GM12873 (cell line): ENCODE measurements around the gene CTDP1.

Experiments
- TF ChIP-seq, protein P1 (sequence below): IDR thresholded peaks from 2 replicates; pipeline ENCODE4 v1.5.1; 2012; ENCODE audit warnings: low read depth, mild to moderate bottlenecking, moderate library complexity, low read length, control low read depth; ENCODE audit not compliant: insufficient read depth; ENCODE audit errors: missing control alignments

The CTDP1 gene, protein sequence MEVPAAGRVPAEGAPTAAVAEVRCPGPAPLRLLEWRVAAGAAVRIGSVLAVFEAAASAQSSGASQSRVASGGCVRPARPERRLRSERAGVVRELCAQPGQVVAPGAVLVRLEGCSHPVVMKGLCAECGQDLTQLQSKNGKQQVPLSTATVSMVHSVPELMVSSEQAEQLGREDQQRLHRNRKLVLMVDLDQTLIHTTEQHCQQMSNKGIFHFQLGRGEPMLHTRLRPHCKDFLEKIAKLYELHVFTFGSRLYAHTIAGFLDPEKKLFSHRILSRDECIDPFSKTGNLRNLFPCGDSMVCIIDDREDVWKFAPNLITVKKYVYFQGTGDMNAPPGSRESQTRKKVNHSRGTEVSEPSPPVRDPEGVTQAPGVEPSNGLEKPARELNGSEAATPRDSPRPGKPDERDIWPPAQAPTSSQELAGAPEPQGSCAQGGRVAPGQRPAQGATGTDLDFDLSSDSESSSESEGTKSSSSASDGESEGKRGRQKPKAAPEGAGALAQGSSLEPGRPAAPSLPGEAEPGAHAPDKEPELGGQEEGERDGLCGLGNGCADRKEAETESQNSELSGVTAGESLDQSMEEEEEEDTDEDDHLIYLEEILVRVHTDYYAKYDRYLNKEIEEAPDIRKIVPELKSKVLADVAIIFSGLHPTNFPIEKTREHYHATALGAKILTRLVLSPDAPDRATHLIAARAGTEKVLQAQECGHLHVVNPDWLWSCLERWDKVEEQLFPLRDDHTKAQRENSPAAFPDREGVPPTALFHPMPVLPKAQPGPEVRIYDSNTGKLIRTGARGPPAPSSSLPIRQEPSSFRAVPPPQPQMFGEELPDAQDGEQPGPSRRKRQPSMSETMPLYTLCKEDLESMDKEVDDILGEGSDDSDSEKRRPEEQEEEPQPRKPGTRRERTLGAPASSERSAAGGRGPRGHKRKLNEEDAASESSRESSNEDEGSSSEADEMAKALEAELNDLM

DNA sequence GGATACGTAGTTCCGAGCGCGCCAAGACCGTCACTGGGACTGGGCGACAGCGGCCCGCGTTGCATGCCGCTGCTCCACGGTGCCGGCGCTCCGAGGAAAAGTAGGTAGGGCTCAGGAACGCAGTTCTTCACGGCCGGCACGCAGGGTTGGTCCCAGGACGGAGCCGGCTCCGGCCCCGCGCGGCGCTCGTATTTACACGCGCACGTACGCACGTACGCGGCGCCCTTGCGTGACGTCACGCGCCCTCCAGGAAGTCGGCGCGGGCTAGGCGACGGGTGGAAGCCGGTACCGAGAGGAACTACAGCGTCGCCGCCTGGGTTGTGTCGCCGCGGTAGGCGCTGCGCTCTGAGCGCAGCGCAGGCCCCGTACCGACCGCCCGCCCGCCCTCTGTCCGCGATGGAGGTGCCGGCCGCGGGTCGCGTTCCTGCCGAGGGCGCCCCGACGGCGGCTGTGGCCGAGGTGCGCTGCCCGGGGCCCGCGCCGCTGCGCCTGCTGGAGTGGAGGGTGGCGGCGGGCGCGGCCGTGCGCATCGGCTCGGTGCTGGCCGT is at the start of gene CTDP1:
Gene CTDP1 (plus strand): TSS at position 252 of the 548 bp plus-strand sequence. CDS start 145 bp downstream, at position 397.
- TF ChIP-seq, protein P1, sequence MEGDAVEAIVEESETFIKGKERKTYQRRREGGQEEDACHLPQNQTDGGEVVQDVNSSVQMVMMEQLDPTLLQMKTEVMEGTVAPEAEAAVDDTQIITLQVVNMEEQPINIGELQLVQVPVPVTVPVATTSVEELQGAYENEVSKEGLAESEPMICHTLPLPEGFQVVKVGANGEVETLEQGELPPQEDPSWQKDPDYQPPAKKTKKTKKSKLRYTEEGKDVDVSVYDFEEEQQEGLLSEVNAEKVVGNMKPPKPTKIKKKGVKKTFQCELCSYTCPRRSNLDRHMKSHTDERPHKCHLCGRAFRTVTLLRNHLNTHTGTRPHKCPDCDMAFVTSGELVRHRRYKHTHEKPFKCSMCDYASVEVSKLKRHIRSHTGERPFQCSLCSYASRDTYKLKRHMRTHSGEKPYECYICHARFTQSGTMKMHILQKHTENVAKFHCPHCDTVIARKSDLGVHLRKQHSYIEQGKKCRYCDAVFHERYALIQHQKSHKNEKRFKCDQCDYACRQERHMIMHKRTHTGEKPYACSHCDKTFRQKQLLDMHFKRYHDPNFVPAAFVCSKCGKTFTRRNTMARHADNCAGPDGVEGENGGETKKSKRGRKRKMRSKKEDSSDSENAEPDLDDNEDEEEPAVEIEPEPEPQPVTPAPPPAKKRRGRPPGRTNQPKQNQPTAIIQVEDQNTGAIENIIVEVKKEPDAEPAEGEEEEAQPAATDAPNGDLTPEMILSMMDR: peak; percentile 11

DNA sequence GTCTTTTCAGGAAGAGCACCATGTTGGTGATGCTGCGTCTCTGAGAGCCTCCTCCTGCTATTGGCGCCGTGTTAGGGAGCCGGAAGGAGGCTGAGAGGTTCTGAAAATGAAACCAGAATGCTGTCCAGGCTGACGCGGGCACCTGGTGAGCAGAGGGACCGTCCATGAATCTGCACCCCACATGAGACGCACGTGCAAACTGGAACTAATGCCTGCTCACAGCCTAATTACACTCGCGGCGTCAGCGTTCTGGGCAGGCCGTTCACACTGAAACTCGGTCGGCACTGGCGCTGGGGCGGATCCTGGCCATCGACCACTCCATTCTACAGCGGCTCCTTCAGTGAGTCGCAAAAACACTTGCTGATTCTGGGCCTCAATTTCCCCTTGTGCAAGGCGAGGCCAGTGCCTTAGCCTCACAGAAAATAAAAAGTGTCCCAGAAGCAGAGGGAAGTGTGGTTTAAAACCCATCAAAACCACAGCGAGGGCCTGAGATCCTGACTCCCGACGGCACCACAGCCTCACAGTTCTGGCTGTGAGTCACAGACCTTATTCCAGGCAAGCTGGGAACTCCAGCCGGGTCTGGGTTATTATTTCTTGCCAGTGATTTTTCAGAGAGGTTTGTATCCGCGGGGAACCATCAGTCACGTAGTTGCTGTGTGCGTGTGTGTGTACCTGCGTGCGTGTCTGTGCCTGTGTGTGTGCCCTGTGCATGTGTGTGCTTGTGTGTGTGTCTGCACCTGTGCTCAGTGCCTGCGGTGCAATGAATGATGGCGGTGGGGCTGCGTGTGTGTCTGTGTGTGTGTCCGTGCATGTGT is 49.1 kb upstream of the CTDP1 start:
- TF ChIP-seq, protein P1: no peak

DNA sequence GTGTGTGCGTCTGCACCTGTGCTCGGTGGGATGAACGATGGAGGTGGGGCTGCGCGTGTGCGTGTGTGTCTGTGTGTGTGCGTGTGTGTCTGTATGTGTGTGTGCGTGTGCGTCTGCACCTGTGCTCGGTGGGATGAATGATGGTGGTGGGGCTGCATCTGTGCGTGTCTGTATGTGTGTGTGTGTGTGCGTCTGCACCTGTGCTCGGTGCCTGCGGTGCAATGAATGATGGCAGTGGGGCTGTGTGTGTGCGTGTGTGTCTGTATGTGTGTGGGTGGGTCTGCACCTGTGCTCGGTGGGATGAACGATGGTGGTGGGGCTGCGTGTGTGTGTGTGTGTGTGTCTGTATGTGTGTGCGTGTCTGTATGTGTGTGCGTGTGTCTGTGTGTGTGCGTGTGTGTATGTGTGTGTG is 48.5 kb upstream of the CTDP1 start:
- TF ChIP-seq, protein P1: no peak

DNA sequence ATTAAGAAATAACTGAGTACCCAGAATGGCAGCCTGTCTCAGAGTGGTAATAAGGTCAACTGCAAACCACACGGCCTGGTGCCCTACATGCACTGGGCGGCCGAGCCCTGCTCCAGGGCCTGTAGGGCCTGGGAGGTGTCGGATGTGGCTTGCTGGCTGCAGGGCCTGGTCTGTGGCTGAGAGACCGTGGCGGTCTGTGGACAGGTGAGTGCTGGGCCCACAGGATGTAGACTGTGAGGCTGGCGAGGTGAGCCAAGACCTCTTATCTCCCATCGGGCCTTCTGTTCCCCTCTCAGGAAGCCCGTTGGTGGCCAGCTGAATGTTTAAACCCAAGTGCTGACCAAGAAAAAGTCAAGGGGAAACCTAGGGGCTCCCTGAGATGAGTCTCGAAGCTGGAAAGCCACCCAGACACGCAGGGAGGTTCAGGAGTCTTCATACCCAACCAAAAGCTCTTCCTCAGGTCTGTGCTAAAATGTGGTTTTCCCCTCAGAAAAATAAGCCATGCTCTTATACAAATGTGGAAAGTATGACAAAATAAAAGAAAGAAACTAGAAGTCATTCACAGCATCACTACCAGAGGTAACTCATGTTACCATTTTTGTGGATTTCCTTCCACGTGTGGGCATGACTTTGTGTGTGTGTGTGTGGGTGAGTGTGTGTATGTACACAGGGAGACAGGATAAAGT is 47.7 kb upstream of the CTDP1 start:
- TF ChIP-seq, protein P1: no peak

DNA sequence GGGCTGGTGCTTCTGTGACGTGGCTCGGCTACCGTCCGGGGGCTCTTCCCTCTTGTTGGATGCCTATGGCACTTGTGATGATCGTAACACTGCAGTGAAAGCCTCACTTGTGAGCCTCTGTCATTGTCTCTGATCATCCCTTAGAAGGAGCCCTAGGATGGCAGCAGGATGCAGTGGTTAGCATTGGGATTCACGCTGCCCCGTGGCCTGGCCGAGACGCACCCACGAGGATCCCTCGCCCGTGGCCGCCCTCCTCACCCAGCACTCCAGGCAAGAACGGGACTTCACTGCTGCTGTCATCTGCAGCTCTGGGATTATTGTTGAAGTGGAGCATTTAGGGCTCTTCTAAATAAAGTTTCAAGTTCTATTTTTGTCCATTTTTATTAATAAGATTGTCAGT is 46.8 kb upstream of the CTDP1 start:
- TF ChIP-seq, protein P1: no peak

DNA sequence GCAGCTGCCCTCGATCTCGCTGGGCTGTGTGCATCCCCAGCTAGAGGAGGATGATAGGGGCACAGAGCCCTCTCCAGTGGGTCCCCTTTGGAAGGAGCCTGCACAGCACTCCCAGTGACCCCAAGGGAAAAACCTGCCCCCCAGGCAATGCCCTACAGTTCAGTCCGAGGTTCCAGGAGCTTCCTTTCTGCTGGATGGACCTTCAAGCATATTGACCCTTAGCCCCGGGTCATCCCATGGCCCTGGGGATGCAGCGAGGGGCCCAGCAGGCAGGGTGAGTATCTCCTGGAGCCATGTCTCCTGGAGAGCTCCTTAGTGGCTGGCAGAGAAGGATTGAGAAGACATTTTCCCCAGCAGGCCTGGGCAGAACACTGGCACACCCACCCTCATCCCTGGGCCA is 45.4 kb upstream of the CTDP1 start:
- TF ChIP-seq, protein P1: no peak
